Panc1 (cell line): Measurements from ENCODE around the gene COX5A. TPM values are rescaled to one million over a fixed set of nuclear protein-coding genes. Genes with fewer than 3 reads are reported as not detected.
A peak's percentile ranks its signal among the peaks of the same experiment; 100 is the strongest.

Experiments used
- ATAC-seq: fragments of 200-7000 bp; cut with Tn5 transposase; 2 replicates; pipeline ENCODE4 v1.9.1; 2020; ENCODE audit warnings: mild to moderate bottlenecking, moderate library complexity
- BruUV-seq: library from RNA; stranded (reverse); fragments of 400-500 nt; replicated peaks from 2 replicates; lab custom pipeline; 2021; lab: Mats Ljungman, UMichigan
- CTCF ChIA-PET: fragments of 300-600 bp; sonication (Branson Sonifier 250); formaldehyde crosslinking; loops from one replicate; lab custom pipeline; 2022; ENCODE audit warnings: antibody characterized with exemption; lab: Charles Lee
- POLR2A ChIA-PET: fragments of 300-600 bp; sonication (Branson Sonifier 250); formaldehyde crosslinking; loops from one replicate; lab custom pipeline; 2022; ENCODE audit warnings: antibody characterized with exemption; lab: Charles Lee
- DNase-seq: peaks from one replicate; pipeline ENCODE4 v3.0.0-alpha.2; 2010; ENCODE audit warnings: low read depth, low spot score
- H3K27ac ChIP-seq: 2 replicates; pipeline ENCODE4 v1.5.1; 2011; ENCODE audit warnings: mild to moderate bottlenecking, low read length, inconsistent platforms
- H3K27me3 ChIP-seq: fragments of 200-500 bp; sonication (Bioruptor generic); 2 replicates; pipeline ENCODE4 v1.6.0; 2014; ENCODE audit warnings: low read length, inconsistent platforms; ENCODE audit not compliant: control insufficient read depth, insufficient read depth
- H3K36me3 ChIP-seq: fragments of 200-500 bp; sonication (Bioruptor generic); 2 replicates; pipeline ENCODE4 v1.5.1; 2014; ENCODE audit warnings: inconsistent platforms, mild to moderate bottlenecking, low read length, moderate library complexity; ENCODE audit not compliant: control insufficient read depth, insufficient read depth
- H3K4me1 ChIP-seq: 2 replicates; pipeline ENCODE4 v1.5.1; 2011; ENCODE audit warnings: inconsistent platforms, mild to moderate bottlenecking, low read length, moderate library complexity; ENCODE audit not compliant: control insufficient read depth, insufficient read depth
- H3K4me3 ChIP-seq, 2 experiments: 2 replicates each; pipeline ENCODE4 v1.5.1; 2011 to 2012; ENCODE audit warnings: low read depth in 2 of 2, low read length in 2 of 2, mild to moderate bottlenecking in 2 of 2, inconsistent platforms in 1 of 2, moderate library complexity in 1 of 2
- H3K9me3 ChIP-seq: fragments of 200-500 bp; sonication (Bioruptor generic); 2 replicates; pipeline ENCODE4 v1.5.1; 2014; ENCODE audit warnings: low read depth, mild to moderate bottlenecking, inconsistent platforms, low read length, moderate library complexity; ENCODE audit not compliant: control insufficient read depth, insufficient read depth
- POLR2AphosphoS5 ChIP-seq: IDR thresholded peaks from 2 replicates; pipeline ENCODE4 v1.6.1; 2012; ENCODE audit warnings: mild to moderate bottlenecking, low read depth, low read length, moderate library complexity
- SIN3A ChIP-seq: IDR thresholded peaks from 2 replicates; pipeline ENCODE4 v1.6.1; 2012; ENCODE audit warnings: low read depth, mild to moderate bottlenecking, low read length, moderate library complexity, borderline replicate concordance; ENCODE audit not compliant: insufficient read depth
- TCF7L2 ChIP-seq: IDR thresholded peaks from 2 replicates; pipeline ENCODE4 v1.6.1; 2011; ENCODE audit warnings: mild to moderate bottlenecking, low read depth, low read length, inconsistent platforms
- in situ Hi-C: cut with HindIII; loops from 2 replicates; pipeline ENCODE4 v1.10.0; 2016; ENCODE audit warnings: low sequenced_read_pairs, low pct_unique_long_range_greater_than_20kb
- intact Hi-C: fragments of 100-400 bp; cut with micrococcal nuclease; formaldehyde crosslinking; loops from one replicate; pipeline ENCODE4 v1.10.0; 2022; ENCODE audit not compliant: unreplicated experiment
- total RNA-seq: library from RNA; stranded (reverse); gene quantifications from one replicate; pipeline ENCODE4 v1.2.1, GENCODE V29; 2021; ENCODE audit not compliant: unreplicated experiment
- TF ChIP-seq, protein P1 (sequence below), 2 experiments: IDR thresholded peaks; 2 replicates each; pipeline ENCODE4 v1.6.1; 2011 to 2012; ENCODE audit warnings: low read depth in 2 of 2, control low read depth in 1 of 2, low read length in 1 of 2, mild to moderate bottlenecking in 1 of 2, moderate library complexity in 1 of 2; ENCODE audit not compliant: insufficient read depth in 1 of 2
- TF ChIP-seq, protein P2 (sequence below): fragments of 450-650 bp; IDR thresholded peaks from 2 replicates; pipeline ENCODE4 v1.5.1; 2017; ENCODE audit warnings: mild to moderate bottlenecking

The COX5A gene
- total RNA-seq, 1 experiment from 2014 or later: 353 TPM

DNA sequence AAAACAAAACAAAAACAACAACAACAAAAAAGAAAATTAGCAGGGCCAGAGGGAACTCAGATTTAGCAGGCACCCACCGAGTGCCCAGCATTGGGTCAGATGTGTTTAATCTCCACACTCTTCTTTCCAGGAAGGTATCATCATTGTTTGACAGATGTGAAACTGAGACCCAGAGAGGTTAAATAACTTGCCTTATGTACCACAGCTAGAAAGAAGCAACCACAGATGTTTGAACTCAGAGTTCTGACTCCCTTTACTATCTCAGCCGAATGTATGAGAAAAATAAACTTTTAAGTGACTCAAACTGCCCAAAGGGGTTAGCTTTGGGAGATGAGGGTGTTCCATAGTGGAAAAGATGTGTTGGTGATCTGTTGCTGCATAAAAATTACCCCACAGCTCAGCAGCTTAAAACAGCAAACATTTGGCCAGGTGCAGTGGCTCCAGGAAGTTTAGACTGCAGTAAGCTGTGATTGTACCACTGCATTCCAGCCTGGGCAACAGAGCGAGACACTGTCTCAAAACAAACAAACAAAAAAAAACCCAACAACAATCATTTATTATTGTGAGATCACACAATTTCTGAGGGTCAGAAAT, 23.2 kb upstream of the COX5A start:
- Histone ChIP-seq H3K9me3 (no peaks in the 10 kb centered on the region), H3K4me1 (peaks cover 28% of the 10 kb centered on the region), H3K27ac (peak overlapping the region; percentile 2; the same call in 1 of the 2 replicates), H3K36me3 (no peaks in the 10 kb centered on the region), H3K27me3 (no peaks in the 10 kb centered on the region), H3K4me3 (no peak overlapping the region)
- ATAC-seq: no peak
- DNase-seq: no peak
- intact Hi-C loops: no loop called here
- POLR2A ChIA-PET: no interaction called here
- in situ Hi-C loops: no loop called here
- TF ChIP-seq, protein P1, sequence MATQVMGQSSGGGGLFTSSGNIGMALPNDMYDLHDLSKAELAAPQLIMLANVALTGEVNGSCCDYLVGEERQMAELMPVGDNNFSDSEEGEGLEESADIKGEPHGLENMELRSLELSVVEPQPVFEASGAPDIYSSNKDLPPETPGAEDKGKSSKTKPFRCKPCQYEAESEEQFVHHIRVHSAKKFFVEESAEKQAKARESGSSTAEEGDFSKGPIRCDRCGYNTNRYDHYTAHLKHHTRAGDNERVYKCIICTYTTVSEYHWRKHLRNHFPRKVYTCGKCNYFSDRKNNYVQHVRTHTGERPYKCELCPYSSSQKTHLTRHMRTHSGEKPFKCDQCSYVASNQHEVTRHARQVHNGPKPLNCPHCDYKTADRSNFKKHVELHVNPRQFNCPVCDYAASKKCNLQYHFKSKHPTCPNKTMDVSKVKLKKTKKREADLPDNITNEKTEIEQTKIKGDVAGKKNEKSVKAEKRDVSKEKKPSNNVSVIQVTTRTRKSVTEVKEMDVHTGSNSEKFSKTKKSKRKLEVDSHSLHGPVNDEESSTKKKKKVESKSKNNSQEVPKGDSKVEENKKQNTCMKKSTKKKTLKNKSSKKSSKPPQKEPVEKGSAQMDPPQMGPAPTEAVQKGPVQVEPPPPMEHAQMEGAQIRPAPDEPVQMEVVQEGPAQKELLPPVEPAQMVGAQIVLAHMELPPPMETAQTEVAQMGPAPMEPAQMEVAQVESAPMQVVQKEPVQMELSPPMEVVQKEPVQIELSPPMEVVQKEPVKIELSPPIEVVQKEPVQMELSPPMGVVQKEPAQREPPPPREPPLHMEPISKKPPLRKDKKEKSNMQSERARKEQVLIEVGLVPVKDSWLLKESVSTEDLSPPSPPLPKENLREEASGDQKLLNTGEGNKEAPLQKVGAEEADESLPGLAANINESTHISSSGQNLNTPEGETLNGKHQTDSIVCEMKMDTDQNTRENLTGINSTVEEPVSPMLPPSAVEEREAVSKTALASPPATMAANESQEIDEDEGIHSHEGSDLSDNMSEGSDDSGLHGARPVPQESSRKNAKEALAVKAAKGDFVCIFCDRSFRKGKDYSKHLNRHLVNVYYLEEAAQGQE (IDR thresholded peaks at IDR 0.05; ENCODE audit: insufficient read depth in 1 of 2, low read depth in 2 of 2, low read length in 1 of 2): no peak
- TSS peak; percentile 32 for BruUV-seq
- CTCF ChIA-PET: interaction anchor here (0.7 kb wide), 1 partner anchor 7 kb away, joined by 3 read pairs; no protein-coding TSS in a partner anchor

DNA sequence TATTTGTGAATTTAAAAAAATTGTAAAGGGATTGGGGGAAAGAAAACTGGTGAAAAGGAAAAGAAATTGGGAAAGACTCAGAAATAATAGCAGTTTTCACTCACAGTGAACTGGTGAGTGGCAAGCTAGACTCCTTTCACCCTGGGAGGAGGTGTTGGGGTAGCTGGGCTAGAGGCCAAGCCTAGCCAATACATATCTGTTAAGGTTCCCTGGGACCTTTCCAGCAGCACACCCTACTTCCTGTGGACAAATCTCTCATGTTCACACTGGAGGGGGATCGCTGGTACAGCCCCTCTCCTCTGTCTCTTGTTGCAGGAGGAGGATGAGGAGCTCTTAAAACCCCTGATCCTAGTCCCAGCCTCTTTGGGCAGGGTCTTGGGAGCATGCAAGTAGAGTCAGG, 22.4 kb upstream of the COX5A start:
- H3K27ac ChIP-seq: 0 out of 2 replicates have a peak overlapping the region, but pooled peaks have one; percentile 36
- no peaks in the 10 kb centered on the region for H3K27me3 ChIP-seq
- H3K4me3 ChIP-seq: no peak overlapping the region
- intact Hi-C loops (no loop called here), in situ Hi-C loops (no loop called here)
- TF ChIP-seq, protein P2, sequence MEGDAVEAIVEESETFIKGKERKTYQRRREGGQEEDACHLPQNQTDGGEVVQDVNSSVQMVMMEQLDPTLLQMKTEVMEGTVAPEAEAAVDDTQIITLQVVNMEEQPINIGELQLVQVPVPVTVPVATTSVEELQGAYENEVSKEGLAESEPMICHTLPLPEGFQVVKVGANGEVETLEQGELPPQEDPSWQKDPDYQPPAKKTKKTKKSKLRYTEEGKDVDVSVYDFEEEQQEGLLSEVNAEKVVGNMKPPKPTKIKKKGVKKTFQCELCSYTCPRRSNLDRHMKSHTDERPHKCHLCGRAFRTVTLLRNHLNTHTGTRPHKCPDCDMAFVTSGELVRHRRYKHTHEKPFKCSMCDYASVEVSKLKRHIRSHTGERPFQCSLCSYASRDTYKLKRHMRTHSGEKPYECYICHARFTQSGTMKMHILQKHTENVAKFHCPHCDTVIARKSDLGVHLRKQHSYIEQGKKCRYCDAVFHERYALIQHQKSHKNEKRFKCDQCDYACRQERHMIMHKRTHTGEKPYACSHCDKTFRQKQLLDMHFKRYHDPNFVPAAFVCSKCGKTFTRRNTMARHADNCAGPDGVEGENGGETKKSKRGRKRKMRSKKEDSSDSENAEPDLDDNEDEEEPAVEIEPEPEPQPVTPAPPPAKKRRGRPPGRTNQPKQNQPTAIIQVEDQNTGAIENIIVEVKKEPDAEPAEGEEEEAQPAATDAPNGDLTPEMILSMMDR: no peak
- no peak for TF ChIP-seq POLR2AphosphoS5
- no peak for TF ChIP-seq SIN3A
- no peak for TF ChIP-seq TCF7L2
- TF ChIP-seq, protein P1 (IDR thresholded peaks at IDR 0.05; ENCODE audit: insufficient read depth in 1 of 2, low read depth in 2 of 2, low read length in 1 of 2): no peak
- DNase-seq (no peak), ATAC-seq (no peak)
- CTCF ChIA-PET: interaction anchor here (0.6 to 0.7 kb wide), 2 partner anchors 8 to 243 kb away, joined by 3 read pairs; no protein-coding TSS in a partner anchor
- POLR2A ChIA-PET: no interaction called here
- peaks cover 28% of the 10 kb centered on the region for H3K4me1 ChIP-seq
- no peaks in the 10 kb centered on the region for H3K9me3 ChIP-seq
- BruUV-seq: no TSS peak
- H3K36me3 ChIP-seq: no peaks in the 10 kb centered on the region
